HG03460 (cell line): ENCODE measurements around the gene MAP1B.

ENCODE experiments used
- ATAC-seq: cut with Tn5 transposase; IDR thresholded peaks from one replicate; pipeline ENCODE4 v1.9.1; 2021; ENCODE audit not compliant: unreplicated experiment

MAP1B gene

GRCh38 chr5:72244862-72245371 is 137.6 kb downstream of the MAP1B start:
- peak; percentile 88 for ATAC-seq

GRCh38 chr5:72245546-72245945 is 138.3 kb downstream of the MAP1B start:
- no peak for ATAC-seq

- ATAC-seq = no peak
These were observed 138.8 kb downstream of the MAP1B start for GRCh38 chr5:72245951-72246532.

- ATAC-seq = no peak
These were observed 139.7 kb downstream of the MAP1B start for GRCh38 chr5:72246954-72247442.

GRCh38 chr5:72248410-72248981 is 141.2 kb downstream of the MAP1B start:
- no peak for ATAC-seq

- no peak for ATAC-seq
These were observed 144.1 kb downstream of the MAP1B start for GRCh38 chr5:72251386-72251785.

- ATAC-seq = no peak
These were observed 144.7 kb downstream of the MAP1B start for GRCh38 chr5:72252008-72252407.

GRCh38 chr5:72252574-72253155 is 145.4 kb downstream of the MAP1B start:
- ATAC-seq = no peak

GRCh38 chr5:72255237-72255636 is 148.0 kb downstream of the MAP1B start:
- no peak for ATAC-seq

GRCh38 chr5:72255670-72256069 is 148.4 kb downstream of the MAP1B start:
- ATAC-seq = no peak

- no peak for ATAC-seq
These were observed 149.3 kb downstream of the MAP1B start for GRCh38 chr5:72256536-72256935.
